ENCODE results near the gene PIH1D1.

DNA sequence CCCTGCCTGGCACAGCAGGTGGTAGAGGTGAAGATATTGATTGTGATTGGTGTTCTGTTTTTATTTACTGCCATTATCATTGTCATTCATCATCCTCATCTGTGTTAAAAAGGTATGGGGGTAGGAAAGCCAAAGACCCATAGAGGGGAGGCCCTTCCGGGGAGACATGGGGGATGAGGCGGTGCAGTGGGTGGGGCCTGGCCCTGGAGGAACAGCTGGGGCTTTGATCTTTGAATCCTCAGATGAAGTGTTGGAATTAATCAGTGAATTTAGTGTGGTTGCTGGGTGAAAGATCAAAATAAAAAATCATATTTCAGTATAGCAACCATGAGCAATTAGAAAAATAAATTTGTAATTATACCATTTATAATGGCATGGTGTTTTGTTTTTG, 35.8 kb downstream of the PIH1D1 start:
- TF ChIP-seq POLR2A (IDR thresholded peaks at IDR 0.05), result no peak
- TF ChIP-seq, protein P1, sequence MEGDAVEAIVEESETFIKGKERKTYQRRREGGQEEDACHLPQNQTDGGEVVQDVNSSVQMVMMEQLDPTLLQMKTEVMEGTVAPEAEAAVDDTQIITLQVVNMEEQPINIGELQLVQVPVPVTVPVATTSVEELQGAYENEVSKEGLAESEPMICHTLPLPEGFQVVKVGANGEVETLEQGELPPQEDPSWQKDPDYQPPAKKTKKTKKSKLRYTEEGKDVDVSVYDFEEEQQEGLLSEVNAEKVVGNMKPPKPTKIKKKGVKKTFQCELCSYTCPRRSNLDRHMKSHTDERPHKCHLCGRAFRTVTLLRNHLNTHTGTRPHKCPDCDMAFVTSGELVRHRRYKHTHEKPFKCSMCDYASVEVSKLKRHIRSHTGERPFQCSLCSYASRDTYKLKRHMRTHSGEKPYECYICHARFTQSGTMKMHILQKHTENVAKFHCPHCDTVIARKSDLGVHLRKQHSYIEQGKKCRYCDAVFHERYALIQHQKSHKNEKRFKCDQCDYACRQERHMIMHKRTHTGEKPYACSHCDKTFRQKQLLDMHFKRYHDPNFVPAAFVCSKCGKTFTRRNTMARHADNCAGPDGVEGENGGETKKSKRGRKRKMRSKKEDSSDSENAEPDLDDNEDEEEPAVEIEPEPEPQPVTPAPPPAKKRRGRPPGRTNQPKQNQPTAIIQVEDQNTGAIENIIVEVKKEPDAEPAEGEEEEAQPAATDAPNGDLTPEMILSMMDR (IDR thresholded peaks at IDR 0.05), result no peak
